ENCODE data around the gene FBXO30. TPM values are rescaled to one million over a fixed set of nuclear protein-coding genes. Genes with fewer than 3 reads are reported as not detected.

FBXO30 gene
- total and polyA plus RNA-seq, 10 of the 15 experiments (the other 5 are each of a cell fraction or from before 2014, with no cell fraction given): 1.7 to 6.9 (median 5.3) TPM

DNA sequence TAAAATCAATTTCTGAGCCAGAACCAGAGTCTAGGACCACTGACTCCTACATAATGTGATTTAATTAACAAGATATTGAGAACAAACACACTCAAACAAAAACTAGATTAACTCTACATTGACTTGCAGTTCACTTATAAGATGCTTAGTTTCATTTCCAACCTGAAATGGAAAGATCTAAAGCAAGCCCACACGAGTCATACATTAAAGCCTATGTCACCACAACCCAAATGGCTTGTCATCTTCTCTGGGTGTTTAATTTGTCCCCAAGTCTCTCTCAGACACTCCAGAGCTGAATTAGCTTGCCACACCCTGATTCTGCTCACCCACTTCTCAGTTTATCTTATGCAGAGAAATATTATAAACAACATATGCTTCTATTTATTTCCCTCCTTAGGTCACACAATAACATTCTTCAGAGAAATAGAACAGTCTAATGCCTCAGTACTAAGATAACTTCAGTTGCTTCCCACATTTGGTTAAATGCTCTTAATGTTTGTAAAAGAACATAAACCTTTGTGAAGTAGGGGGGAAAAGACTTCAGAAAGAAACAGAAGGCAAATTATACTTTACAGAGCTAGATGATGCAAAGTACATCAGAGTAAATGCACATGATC is 8.8 kb upstream of the FBXO30 start:
- H3K4me2 ChIP-seq (ENCODE audit: control insufficient read depth, insufficient read depth): no peak overlapping the region
- RAD21 ChIA-PET (ENCODE audit: unreplicated experiment): interaction anchor here (0.6 kb wide), 1 partner anchor 88 kb away, joined by 3 read pairs; no protein-coding TSS in a partner anchor
- in situ Hi-C loops (cut with MboI): no loop called here
- POLR2A ChIA-PET: no interaction called here
- BruUV-seq (replicated peaks): no TSS peak
- TF ChIP-seq BRCA1 (IDR thresholded peaks at IDR 0.05; ENCODE audit: low read depth, low read length): no peak
- no peak for TF ChIP-seq IKZF2 (IDR thresholded peaks at IDR 0.05)
- TF ChIP-seq KAT2A (conservative IDR thresholded peaks at IDR 0.05; ENCODE audit: control insufficient read depth, low read depth, low read length): no peak
- TF ChIP-seq, protein P1, sequence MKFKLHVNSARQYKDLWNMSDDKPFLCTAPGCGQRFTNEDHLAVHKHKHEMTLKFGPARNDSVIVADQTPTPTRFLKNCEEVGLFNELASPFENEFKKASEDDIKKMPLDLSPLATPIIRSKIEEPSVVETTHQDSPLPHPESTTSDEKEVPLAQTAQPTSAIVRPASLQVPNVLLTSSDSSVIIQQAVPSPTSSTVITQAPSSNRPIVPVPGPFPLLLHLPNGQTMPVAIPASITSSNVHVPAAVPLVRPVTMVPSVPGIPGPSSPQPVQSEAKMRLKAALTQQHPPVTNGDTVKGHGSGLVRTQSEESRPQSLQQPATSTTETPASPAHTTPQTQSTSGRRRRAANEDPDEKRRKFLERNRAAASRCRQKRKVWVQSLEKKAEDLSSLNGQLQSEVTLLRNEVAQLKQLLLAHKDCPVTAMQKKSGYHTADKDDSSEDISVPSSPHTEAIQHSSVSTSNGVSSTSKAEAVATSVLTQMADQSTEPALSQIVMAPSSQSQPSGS (IDR thresholded peaks at IDR 0.05; ENCODE audit: low read length): no peak
- TF ChIP-seq, protein P2, sequence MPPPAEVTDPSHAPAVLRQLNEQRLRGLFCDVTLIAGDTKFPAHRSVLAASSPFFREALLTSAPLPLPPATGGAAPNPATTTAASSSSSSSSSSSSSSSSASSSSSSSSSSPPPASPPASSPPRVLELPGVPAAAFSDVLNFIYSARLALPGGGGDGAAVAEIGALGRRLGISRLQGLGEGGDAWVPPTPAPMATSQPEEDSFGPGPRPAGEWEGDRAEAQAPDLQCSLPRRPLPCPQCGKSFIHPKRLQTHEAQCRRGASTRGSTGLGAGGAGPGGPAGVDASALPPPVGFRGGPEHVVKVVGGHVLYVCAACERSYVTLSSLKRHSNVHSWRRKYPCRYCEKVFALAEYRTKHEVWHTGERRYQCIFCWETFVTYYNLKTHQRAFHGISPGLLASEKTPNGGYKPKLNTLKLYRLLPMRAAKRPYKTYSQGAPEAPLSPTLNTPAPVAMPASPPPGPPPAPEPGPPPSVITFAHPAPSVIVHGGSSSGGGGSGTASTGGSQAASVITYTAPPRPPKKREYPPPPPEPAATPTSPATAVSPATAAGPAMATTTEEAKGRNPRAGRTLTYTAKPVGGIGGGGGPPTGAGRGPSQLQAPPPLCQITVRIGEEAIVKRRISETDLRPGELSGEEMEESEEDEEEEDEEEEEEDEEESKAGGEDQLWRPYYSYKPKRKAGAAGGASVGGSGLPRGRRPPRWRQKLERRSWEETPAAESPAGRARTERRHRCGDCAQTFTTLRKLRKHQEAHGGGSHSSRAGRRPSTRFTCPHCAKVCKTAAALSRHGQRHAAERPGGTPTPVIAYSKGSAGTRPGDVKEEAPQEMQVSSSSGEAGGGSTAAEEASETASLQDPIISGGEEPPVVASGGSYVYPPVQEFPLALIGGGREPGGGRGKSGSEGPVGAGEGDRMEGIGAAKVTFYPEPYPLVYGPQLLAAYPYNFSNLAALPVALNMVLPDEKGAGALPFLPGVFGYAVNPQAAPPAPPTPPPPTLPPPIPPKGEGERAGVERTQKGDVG (CRISPR knock-in tag; IDR thresholded peaks at IDR 0.05): no peak
- WGBS (ENCODE audit: insufficient coverage, insufficient replicate concordance, low lambda C conversion rate, missing lambda C conversion rate): 0% methylated on average over 1 of the region's 1 CpG
- peak; percentile 46 for ATAC-seq
- no peaks in the 10 kb centered on the region for H3K9me3 ChIP-seq (replicated peaks; ENCODE audit: control insufficient read depth, insufficient read depth, low read length)
- H4K20me1 ChIP-seq (ENCODE audit: control insufficient read depth, insufficient read depth): no peaks in the 10 kb centered on the region
- H3K9ac ChIP-seq (ENCODE audit: control insufficient read depth, insufficient read depth, low read length): no peak overlapping the region
- DNase-seq (ENCODE audit: low read depth, low spot score): no peak
- H3K27me3 ChIP-seq (replicated peaks in 1 of 2; ENCODE audit: control insufficient read depth in 2 of 2, insufficient read depth in 2 of 2, low read length in 1 of 2): no peaks in the 10 kb centered on the region
- CTCF ChIA-PET: no interaction called here
- H3K79me2 ChIP-seq (ENCODE audit: control insufficient read depth, insufficient read depth, low read length): no peaks in the 10 kb centered on the region
- intact Hi-C loops (cut with micrococcal nuclease; ENCODE audit: unreplicated experiment): no loop called here
- no peak overlapping the region for H3K4me3 ChIP-seq
- H2AFZ ChIP-seq (ENCODE audit: control insufficient read depth, low read depth, low read length): no peak overlapping the region
- no peak for FAIRE-seq
- no peaks in the 10 kb centered on the region for H3K4me1 ChIP-seq (ENCODE audit: control insufficient read depth, insufficient read depth, low read length)
- SMC1A ChIA-PET (ENCODE audit: uncharacterized antibody, unreplicated experiment): interaction anchor here (1.0 to 1.1 kb wide), 2 partner anchors 14 to 42 kb away, joined by 3 to 5 read pairs; no protein-coding TSS in a partner anchor
- no peaks in the 10 kb centered on the region; a peak in 1 of 4 replicates for H3K36me3 ChIP-seq (ENCODE audit: control insufficient read depth in 2 of 2, insufficient read depth in 2 of 2, low read length in 1 of 2)
- H3K27ac ChIP-seq (ENCODE audit: control insufficient read depth, insufficient read depth): no peak overlapping the region
